CD14-positive monocyte (primary cell): ENCODE measurements around the gene ZSWIM2. TPM values are rescaled to one million over a fixed set of nuclear protein-coding genes. Genes with fewer than 3 reads are reported as not detected.

ENCODE experiments used
- DNase-seq, 3 donors: peaks; one replicate each; pipeline ENCODE4 v3.0.0-alpha.2; 2011 to 2022
- H2AFZ ChIP-seq: 2 replicates; pipeline ENCODE4 v1.6.0; 2012; ENCODE audit warnings: mild to moderate bottlenecking, low read depth, low read length, inconsistent platforms; ENCODE audit not compliant: insufficient read depth, poor library complexity, severe bottlenecking
- H3K27ac ChIP-seq, 2 donors: 1 replicate in 1 of 2; 2 replicates in 1 of 2; pipeline ENCODE4 v1.5.1; 2012 to 2013; ENCODE audit warnings: low read length in 2 of 2, control low read depth in 1 of 2, inconsistent platforms in 1 of 2, low read depth in 1 of 2, mild to moderate bottlenecking in 1 of 2
- H3K27me3 ChIP-seq, 2 donors: one replicate each; pipeline versions ENCODE4 v1.6.0 to v1.6.1; 2011 to 2013; ENCODE audit warnings: low read length in 2 of 2; ENCODE audit not compliant: control insufficient read depth in 2 of 2, insufficient read depth in 2 of 2
- H3K36me3 ChIP-seq, 2 donors: replicated peaks in 1 of 2; 1 replicate in 1 of 2; 2 replicates in 1 of 2; pipeline versions ENCODE4 v1.5.1 to v1.6.1; 2012 to 2013; ENCODE audit warnings: low read length in 2 of 2, control low read depth in 1 of 2, inconsistent platforms in 1 of 2, mild to moderate bottlenecking in 1 of 2; ENCODE audit not compliant: insufficient read depth in 2 of 2, control insufficient read depth in 1 of 2
- H3K4me1 ChIP-seq, 2 donors: 1 replicate in 1 of 2; 2 replicates in 1 of 2; pipeline versions ENCODE4 v1.5.1 to v1.6.1; 2012 to 2013; ENCODE audit warnings: low read length in 2 of 2, control low read depth in 1 of 2, inconsistent platforms in 1 of 2, mild to moderate bottlenecking in 1 of 2, moderate library complexity in 1 of 2; ENCODE audit not compliant: insufficient read depth in 2 of 2, control insufficient read depth in 1 of 2
- H3K4me2 ChIP-seq: replicated peaks from 2 replicates; pipeline ENCODE3; 2012; ENCODE audit warnings: low read length, moderate library complexity, mild to moderate bottlenecking; ENCODE audit not compliant: poor library complexity, severe bottlenecking; ENCODE audit errors: extremely low read depth
- H3K4me3 ChIP-seq, 3 experiments: fragments of 200-600 bp in 1 of 3; sonication (generic) in 1 of 3; replicated peaks in 1 of 3; 1 replicate in 2 of 3; 2 replicates in 1 of 3; pipeline ENCODE4 v1.5.1; 2011 to 2013; ENCODE audit warnings: low read length in 3 of 3, mild to moderate bottlenecking in 3 of 3, control low read depth in 2 of 3, low read depth in 2 of 3, inconsistent platforms in 1 of 3, moderate library complexity in 1 of 3
- H3K79me2 ChIP-seq: 2 replicates; pipeline ENCODE4 v1.6.0; 2012; ENCODE audit warnings: mild to moderate bottlenecking, control low read depth, inconsistent platforms, low read length, moderate library complexity; ENCODE audit not compliant: insufficient read depth
- H3K9ac ChIP-seq: 2 replicates; pipeline ENCODE4 v1.6.0; 2017; ENCODE audit warnings: low read length, mild to moderate bottlenecking; ENCODE audit not compliant: insufficient read depth, poor library complexity, severe bottlenecking
- H3K9me3 ChIP-seq, 2 donors: replicated peaks in 1 of 2; 1 replicate in 1 of 2; 2 replicates in 1 of 2; pipeline versions ENCODE4 v1.5.1 to v1.6.1; 2012 to 2013; ENCODE audit warnings: low read length in 2 of 2, control low read depth in 1 of 2; ENCODE audit not compliant: control insufficient read depth in 1 of 2, insufficient read depth in 1 of 2
- H4K20me1 ChIP-seq: 2 replicates; pipeline ENCODE4 v1.6.0; 2012; ENCODE audit warnings: mild to moderate bottlenecking, low read length, control low read depth, moderate library complexity; ENCODE audit not compliant: insufficient read depth
- H3K27ac Mint-ChIP-seq, 7 donors: one replicate each; pipeline ENCODE4 v1.8.0; 2020; ENCODE audit warnings: mild to moderate bottlenecking in 7 of 7, mixed read lengths in 7 of 7, moderate library complexity in 6 of 7, inconsistent platforms in 2 of 7
- H3K27me3 Mint-ChIP-seq, 3 donors: one replicate each; pipeline ENCODE4 v1.8.0; 2021 to 2022; ENCODE audit warnings: low read depth in 3 of 3, mild to moderate bottlenecking in 3 of 3, mixed read lengths in 3 of 3, moderate library complexity in 3 of 3, inconsistent platforms in 1 of 3
- H3K36me3 Mint-ChIP-seq, 2 donors: one replicate each; pipeline ENCODE4 v1.8.0; 2020; ENCODE audit warnings: mixed read lengths in 2 of 2, inconsistent platforms in 1 of 2, mild to moderate bottlenecking in 1 of 2
- H3K4me1 Mint-ChIP-seq: one replicate; pipeline ENCODE4 v1.8.0; 2020; ENCODE audit warnings: mild to moderate bottlenecking, mixed read lengths
- H3K4me3 Mint-ChIP-seq, 2 donors: one replicate each; pipeline ENCODE4 v1.8.0; 2020; ENCODE audit warnings: mild to moderate bottlenecking in 2 of 2, mixed read lengths in 2 of 2, moderate library complexity in 1 of 2
- H3K9me3 Mint-ChIP-seq, 7 donors: one replicate each; pipeline ENCODE4 v1.8.0; 2020 to 2022; ENCODE audit warnings: mixed read lengths in 7 of 7, mild to moderate bottlenecking in 6 of 7, moderate library complexity in 6 of 7, inconsistent platforms in 2 of 7
- WGBS: methylation state at CpG from one replicate; pipeline ENCODE4 v1.1.5; 2013; ENCODE audit warnings: missing lambda C conversion rate; ENCODE audit not compliant: insufficient coverage; 5-methylcytosine and 5-hydroxymethylcytosine counted together
- intact Hi-C, 2 donors: fragments of 100-400 bp; cut with micrococcal nuclease; formaldehyde crosslinking; loops; one replicate each; pipeline versions ENCODE4 v1.15.0 to v1.15.1; 2023
- polyA plus RNA-seq, 3 donors: library from polyadenylated mRNA; depleted of rRNA in 1 of 3; unstranded in 2 of 3; stranded (reverse) in 1 of 3; fragments of 300-500 nt in 2 of 3; fragments of >200 nt in 1 of 3; fragmentation: Illumina TruSeq in 2 of 3; gene quantifications; 1 replicate in 2 of 3; 2 replicates in 1 of 3; pipeline ENCODE4 v1.2.3, GENCODE V29; 2012 to 2021
- TF ChIP-seq, protein P1 (sequence below): fragments of 200-600 bp; IDR thresholded peaks from one replicate; pipeline ENCODE4 v1.8.0; 2022; ENCODE audit warnings: antibody characterized with exemption, mild to moderate bottlenecking

The ZSWIM2 gene
- polyA plus RNA-seq, 3 donors, result 0.28 to 0.47 TPM; not detected in 1

- Histone ChIP-seq H3K4me3 (no peak overlapping the region), H3K9me3 (no peaks in the 10 kb centered on the region), H2AFZ (no peak overlapping the region), H4K20me1 (no peaks in the 10 kb centered on the region), H3K27me3 (no peaks in the 10 kb centered on the region), H3K27ac (no peak overlapping the region), H3K79me2 (no peaks in the 10 kb centered on the region), H3K36me3 (no peaks in the 10 kb centered on the region), H3K4me1 (no peaks in the 10 kb centered on the region), H3K9ac (no peak overlapping the region), H3K4me2 (no peak overlapping the region)
- no peak overlapping the region for H3K27ac Mint-ChIP-seq
- TF ChIP-seq, protein P1, sequence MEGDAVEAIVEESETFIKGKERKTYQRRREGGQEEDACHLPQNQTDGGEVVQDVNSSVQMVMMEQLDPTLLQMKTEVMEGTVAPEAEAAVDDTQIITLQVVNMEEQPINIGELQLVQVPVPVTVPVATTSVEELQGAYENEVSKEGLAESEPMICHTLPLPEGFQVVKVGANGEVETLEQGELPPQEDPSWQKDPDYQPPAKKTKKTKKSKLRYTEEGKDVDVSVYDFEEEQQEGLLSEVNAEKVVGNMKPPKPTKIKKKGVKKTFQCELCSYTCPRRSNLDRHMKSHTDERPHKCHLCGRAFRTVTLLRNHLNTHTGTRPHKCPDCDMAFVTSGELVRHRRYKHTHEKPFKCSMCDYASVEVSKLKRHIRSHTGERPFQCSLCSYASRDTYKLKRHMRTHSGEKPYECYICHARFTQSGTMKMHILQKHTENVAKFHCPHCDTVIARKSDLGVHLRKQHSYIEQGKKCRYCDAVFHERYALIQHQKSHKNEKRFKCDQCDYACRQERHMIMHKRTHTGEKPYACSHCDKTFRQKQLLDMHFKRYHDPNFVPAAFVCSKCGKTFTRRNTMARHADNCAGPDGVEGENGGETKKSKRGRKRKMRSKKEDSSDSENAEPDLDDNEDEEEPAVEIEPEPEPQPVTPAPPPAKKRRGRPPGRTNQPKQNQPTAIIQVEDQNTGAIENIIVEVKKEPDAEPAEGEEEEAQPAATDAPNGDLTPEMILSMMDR, result no peak
- no CpG with 5 or more reads among the region's 2 CpGs for WGBS
- intact Hi-C loops, result no loop called here
- H3K4me3 Mint-ChIP-seq, result no peak overlapping the region
- H3K9me3 Mint-ChIP-seq, result peaks cover 2 to 15% (median 8%) of the 10 kb centered on the region in 7 donors
- DNase-seq, result no peak
- H3K27me3 Mint-ChIP-seq, result no peaks in the 10 kb centered on the region
- no peaks in the 10 kb centered on the region for H3K36me3 Mint-ChIP-seq
- peaks cover 2% of the 10 kb centered on the region for H3K4me1 Mint-ChIP-seq
These were observed 22.9 kb upstream of the ZSWIM2 start for GRCh38 chr2:186871881-186872280.

GRCh38 chr2:186868344-186868743 lies 19.4 kb upstream of the ZSWIM2 start:
- no peaks in the 10 kb centered on the region for H3K4me1 ChIP-seq
- no peak for DNase-seq
- Mint-ChIP-seq H3K4me3 (no peak overlapping the region), H3K36me3 (no peaks in the 10 kb centered on the region), H3K27me3 (no peaks in the 10 kb centered on the region), H3K4me1 (peaks cover 2% of the 10 kb centered on the region), H3K27ac (no peak overlapping the region), H3K9me3 (peaks cover 2 to 8% (median 5%) of the 10 kb centered on the region in 7 donors)
- no peaks in the 10 kb centered on the region for H3K36me3 ChIP-seq
- no peaks in the 10 kb centered on the region for H4K20me1 ChIP-seq
- H3K4me2 ChIP-seq, result no peak overlapping the region
- WGBS, result no CpG with 5 or more reads among the region's 1 CpG
- intact Hi-C loops, result loop anchor here (10.0 kb wide), 1 partner anchor 586 kb away; no protein-coding TSS in a partner anchor
- H3K27ac ChIP-seq, result no peak overlapping the region
- TF ChIP-seq, protein P1, result no peak
- H3K27me3 ChIP-seq, result no peaks in the 10 kb centered on the region
- no peak overlapping the region for H3K9ac ChIP-seq
- H3K4me3 ChIP-seq, result no peak overlapping the region
- no peak overlapping the region for H2AFZ ChIP-seq
- no peaks in the 10 kb centered on the region for H3K9me3 ChIP-seq
- no peaks in the 10 kb centered on the region for H3K79me2 ChIP-seq
